HG02981 (cell line): ENCODE data around the gene HS6ST3.

Experiments
- ATAC-seq: cut with Tn5 transposase; IDR thresholded peaks from one replicate; pipeline ENCODE4 v1.9.1; 2021; ENCODE audit warnings: mild to moderate bottlenecking, moderate library complexity; ENCODE audit not compliant: unreplicated experiment

Gene HS6ST3

GRCh38 chr13:96421314-96421713 lies 331.4 kb downstream of the HS6ST3 start:
- no peak for ATAC-seq

DNA sequence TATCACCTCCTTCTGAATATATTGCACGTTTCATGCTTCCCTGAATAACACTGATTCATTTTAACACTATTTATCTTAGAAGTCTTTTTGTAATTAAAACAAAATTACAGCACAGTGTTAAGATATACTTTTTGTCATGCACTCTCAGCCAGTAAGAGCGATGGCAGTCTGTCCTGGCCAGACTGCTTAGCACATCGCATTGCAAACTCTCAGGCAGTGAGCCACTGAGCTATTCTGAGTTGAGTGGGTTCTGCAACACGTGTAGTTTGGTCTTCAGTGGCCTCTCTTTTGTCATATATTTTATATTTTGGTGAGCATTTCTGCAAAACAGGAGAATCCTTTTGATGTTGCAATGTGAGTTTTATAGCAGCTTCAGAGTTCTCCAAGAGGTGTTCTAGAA lies 332.1 kb downstream of the HS6ST3 start:
- no peak for ATAC-seq

DNA sequence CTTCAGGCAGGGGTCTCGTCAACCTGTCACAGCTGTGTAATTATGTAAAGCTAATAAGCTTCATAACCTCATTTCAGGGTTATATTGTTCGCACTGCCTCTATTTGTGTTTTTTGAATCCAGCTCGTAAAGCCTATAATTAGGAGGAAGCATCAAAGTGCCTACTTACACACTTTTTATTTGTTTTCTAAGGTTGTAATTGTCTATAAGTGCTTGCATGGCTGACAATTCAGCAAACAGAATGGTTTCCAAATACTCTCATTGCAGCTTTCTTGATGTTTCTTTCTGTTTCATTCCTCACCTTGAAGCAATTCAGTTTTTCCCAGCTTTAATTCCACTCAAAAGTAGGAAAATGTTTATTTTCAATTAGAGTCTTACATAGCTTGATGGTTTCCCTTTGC lies 336.3 kb downstream of the HS6ST3 start:
- ATAC-seq: no peak

- no peak for ATAC-seq
These were observed 339.0 kb downstream of the HS6ST3 start for GRCh38 chr13:96428911-96429310.

GRCh38 chr13:96431044-96431581 lies 341.2 kb downstream of the HS6ST3 start:
- ATAC-seq: no peak

- ATAC-seq: no peak
These were observed 354.8 kb downstream of the HS6ST3 start for GRCh38 chr13:96444676-96445075.

DNA sequence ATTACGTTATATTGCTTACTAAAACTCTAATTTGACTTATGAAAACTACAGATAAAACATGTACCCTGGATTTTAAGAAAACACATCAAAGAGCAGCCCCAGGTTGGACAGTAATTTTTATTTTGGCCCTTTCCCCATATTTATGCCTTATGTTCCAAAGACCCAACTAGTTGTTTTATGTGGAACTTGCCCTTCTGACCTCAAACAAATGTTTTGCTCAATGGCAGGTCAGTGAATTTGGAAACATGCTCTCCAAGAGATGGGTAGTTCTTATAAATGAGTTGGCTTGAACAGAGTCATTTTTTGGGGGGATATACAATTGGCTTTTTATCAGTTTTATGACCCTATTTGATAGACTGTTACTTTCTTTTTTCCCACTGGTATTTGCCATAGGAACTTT lies 360.0 kb downstream of the HS6ST3 start:
- ATAC-seq: no peak

DNA sequence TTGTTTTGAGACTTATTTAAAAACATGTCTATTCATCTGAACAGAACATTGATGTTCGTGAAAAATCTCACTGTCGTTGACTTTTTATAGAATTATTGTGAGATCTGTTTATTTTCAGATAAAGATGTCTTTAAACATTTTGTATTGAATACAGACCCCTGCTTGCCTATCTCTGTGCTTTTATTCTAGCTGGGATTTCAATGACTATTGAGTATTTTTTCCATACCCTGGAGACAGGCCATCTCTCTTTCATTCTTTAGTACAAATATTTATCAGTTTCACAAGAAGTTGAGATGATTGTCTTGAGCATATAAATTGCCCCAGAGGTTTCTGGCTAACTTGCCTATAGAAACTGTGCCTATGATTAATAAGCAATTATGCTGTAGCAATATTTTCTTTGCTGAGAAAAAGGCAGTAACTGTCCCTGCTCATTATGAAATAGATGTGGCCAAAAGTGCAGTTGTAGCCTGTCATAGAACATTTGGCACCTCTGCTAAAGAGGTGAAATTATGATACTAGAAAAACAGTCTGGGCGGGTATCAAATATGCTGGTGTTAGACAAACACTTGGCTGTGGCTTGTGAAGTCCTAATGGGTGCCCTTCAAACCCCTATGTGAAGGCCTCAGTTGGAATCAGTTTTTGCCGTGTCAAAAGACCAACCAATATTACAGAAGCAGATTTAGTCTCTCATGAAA lies 360.6 kb downstream of the HS6ST3 start:
- no peak for ATAC-seq

- ATAC-seq: no peak
These were observed 364.6 kb downstream of the HS6ST3 start for GRCh38 chr13:96454466-96454865.

GRCh38 chr13:96460609-96461008 lies 370.7 kb downstream of the HS6ST3 start:
- ATAC-seq: no peak

- no peak for ATAC-seq
These were observed 383.7 kb downstream of the HS6ST3 start for GRCh38 chr13:96473526-96474180.

DNA sequence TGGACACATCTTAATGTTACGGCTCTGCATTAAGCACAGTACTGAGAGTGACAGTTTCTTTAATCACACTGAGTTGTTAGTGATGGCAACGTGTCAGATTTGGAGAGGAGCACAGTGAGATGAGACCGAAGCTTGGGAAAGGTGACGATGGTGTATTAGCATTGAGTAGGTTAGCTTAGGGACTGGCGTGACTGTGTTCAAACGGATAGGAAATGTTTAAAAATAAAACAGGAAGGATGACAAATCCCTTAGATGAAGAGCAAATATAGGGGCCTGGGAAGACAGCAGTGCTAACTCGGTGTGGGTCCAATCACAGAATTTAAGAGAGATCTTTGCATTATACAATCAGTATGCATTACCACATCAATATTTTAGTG lies 384.3 kb downstream of the HS6ST3 start:
- ATAC-seq: no peak

GRCh38 chr13:96475103-96475502 lies 385.2 kb downstream of the HS6ST3 start:
- ATAC-seq: no peak

DNA sequence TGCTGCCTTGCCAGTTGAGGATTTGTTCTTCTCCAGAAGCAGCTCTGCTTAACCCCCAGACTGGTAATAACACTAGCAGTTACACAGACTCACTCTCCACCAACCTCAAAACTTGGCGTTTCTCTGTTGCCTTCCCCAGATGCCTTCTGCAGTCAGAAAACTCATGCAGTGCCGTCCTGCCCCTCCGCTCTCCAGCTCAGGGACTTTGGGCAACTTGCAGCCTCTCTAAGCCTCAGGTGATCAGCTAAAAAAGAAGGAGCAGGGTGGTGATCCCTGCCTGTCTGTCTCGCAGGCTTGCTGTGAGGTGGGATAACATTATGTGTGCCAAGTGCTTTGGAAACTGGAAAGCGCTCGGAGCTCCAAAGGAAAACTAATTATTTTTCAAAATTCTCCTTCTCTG lies 391.6 kb downstream of the HS6ST3 start:
- no peak for ATAC-seq

DNA sequence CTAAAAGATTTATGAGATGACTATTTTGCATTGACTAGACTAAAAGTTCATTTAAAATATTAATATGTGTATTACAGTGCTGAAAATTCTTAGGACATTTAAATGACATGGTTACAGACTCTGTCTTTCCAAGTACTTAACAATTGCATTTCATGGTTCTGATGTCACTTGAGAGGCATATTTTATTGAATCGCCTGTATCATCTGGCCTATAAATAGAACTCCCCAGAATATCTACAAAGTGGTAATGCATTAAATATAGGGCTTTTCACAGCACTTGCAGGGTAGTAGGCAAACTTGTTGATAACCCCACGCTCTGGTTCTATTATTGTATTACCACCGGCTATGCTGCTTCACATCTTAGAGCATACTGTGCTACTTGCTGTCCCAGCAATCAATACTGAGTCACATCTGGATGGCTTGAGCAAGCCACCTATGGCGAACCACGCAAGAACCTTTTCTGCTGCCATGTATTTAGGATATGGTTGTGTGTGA lies 400.6 kb downstream of the HS6ST3 start:
- no peak for ATAC-seq

DNA sequence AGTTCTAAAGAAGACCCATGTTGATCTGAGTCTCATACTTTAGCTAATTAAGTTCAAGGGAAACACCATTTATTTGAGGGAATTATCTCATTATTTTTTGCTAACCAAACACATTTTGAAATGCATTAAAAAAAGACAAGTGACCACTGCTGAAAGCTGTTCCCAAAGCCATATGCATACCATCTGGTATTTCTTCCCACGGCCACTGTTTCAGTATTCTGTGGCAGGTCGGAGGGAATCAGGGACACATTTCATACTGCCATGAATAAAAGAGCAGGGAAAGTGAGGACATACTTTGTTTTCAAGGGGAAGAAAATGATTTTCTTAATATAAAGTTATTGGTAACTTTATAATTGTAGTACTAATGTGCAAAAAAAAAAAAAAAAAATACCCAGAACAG lies 401.2 kb downstream of the HS6ST3 start:
- ATAC-seq: no peak

- ATAC-seq: no peak
These were observed 402.9 kb downstream of the HS6ST3 start for GRCh38 chr13:96492766-96493165.

GRCh38 chr13:96499656-96500055 lies 409.7 kb downstream of the HS6ST3 start:
- no peak for ATAC-seq

- no peak for ATAC-seq
These were observed 411.0 kb downstream of the HS6ST3 start for GRCh38 chr13:96500953-96501352.

GRCh38 chr13:96503481-96503880 lies 413.6 kb downstream of the HS6ST3 start:
- no peak for ATAC-seq

GRCh38 chr13:96511587-96511986 lies 421.7 kb downstream of the HS6ST3 start:
- ATAC-seq: no peak

DNA sequence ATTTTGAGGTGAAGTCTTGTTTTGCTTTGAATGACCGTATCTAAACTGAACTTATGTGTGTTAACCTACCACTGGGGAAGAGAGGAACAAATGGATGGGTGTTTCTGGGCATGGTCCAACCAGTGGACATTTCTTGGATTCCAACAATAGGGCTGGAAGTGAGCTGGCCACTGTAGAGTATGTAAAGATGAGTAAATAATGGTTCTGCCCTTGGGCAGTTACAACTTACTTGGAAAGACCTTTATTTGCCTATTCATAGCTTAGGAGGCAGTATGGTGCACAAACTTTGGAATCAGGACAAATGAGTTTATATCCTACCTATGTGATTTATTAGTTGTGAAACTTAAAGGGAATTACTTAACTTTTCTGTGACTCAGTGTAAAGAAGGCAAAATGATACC lies 429.5 kb downstream of the HS6ST3 start:
- ATAC-seq: no peak
